DMS 273 (cell line): Measurements from ENCODE around the gene ABCC1.

Source experiments
- DNase-seq: peaks from one replicate; lab custom pipeline; 2025; ENCODE audit not compliant: unreplicated experiment; lab: John Stamatoyannopoulos, UW

ABCC1 gene

DNA sequence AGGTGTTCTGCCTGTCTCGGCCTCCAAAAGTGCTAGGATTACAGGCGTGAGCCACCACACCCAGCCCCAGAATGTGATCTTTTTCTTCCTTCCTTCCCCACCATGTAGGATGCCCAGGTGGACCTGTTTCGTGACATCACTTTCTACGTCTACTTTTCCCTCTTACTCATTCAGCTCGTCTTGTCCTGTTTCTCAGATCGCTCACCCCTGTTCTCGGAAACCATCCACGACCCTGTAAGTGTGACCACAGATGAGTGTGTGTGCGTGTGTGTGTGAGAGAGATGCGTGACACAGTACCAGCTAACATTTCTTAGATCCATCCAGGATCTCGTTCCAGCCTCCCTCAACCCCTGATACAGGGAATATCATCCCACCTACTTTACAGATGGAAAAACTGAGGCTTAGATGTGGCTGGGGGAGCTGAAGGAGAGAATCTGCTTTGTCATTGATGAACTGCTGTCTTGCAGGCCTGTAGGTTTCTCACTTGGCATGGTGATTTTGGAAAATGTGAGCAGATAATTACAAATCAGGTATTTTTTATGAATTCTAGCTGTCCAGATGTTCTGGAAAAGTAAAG, 67.1 kb downstream of the ABCC1 start:
- no peak for DNase-seq

GRCh38 chr16:16017812-16018211, 68.4 kb downstream of the ABCC1 start:
- DNase-seq: no peak

GRCh38 chr16:16018705-16019104, 69.3 kb downstream of the ABCC1 start:
- DNase-seq: no peak

GRCh38 chr16:16019488-16019887, 70.1 kb downstream of the ABCC1 start:
- no peak for DNase-seq

DNA sequence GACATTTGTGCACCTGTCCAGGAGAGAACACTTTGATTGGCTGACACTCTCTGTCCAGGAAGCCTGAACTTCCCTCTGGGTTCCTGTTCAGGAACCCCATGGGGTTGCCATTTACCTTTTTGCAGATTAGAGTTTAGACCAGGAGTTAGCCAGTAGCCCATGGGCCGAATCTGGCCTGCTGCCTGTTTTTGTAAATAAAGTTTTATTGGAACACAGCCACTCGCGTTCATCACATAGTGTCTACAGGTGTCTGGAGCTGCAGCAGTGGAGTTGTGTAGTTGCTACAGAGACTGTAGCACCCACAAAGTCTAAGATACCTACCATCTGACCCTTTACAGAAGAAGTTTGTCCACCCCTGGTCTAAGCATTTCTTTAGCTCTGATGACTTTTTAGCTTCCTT, 70.9 kb downstream of the ABCC1 start:
- DNase-seq: no peak

- DNase-seq: peak; percentile 20
Measured at GRCh38 chr16:16021020-16021419, 71.6 kb downstream of the ABCC1 start.

GRCh38 chr16:16021646-16021987, 72.2 kb downstream of the ABCC1 start:
- no peak for DNase-seq

DNA sequence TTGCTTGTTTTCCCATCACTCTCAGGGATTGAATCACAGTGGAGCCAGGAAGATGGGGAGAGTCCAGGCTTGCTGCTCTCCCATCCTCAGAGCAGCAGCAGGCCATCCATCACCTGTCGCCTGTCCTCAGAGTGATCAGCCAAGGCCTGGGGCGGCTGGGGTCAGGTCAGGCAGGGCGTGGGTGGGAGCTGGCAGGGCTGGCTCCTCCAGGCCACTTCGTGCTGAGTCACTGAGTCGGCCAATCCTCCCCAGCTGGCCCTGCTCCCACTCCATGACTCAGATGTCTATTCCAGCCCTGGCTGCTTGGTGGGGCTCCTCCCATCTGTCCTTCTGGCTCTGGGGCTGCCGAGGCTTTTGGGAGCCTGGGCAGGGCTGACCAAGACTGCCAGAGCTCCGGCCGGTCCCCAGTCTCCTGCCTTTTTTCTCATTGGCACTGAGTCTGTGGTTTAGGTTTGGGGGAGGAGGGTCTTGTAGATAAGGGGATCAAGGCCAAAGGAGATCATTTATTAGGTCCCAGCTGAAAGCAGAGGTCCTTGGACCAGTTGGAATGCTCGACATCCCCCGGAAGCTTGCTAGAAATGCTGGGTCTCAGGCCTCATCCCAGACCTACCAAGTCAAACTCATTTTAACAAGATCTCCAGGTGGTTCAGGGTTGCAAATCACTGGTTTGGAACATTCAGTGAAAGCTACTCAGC, 72.7 kb downstream of the ABCC1 start:
- DNase-seq: peak; percentile 94

DNA sequence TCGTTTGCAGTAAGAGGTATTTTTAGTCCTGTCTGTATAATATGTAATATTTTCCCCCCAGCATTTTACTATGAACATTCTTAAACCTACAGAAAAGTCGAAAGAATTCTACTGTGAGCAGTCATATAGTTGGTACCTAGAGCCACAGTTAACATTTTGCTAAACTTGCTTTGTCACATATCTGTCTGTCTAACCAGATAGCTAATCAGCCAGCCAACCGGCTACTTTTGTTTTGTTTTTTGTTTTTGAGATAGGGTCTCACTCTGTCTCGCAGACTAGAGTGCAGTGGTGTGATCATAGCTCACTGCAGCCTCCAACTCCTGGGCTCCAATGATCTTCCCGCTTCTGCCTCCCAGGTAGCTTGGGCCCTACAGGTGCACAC, 73.3 kb downstream of the ABCC1 start:
- DNase-seq: no peak

DNA sequence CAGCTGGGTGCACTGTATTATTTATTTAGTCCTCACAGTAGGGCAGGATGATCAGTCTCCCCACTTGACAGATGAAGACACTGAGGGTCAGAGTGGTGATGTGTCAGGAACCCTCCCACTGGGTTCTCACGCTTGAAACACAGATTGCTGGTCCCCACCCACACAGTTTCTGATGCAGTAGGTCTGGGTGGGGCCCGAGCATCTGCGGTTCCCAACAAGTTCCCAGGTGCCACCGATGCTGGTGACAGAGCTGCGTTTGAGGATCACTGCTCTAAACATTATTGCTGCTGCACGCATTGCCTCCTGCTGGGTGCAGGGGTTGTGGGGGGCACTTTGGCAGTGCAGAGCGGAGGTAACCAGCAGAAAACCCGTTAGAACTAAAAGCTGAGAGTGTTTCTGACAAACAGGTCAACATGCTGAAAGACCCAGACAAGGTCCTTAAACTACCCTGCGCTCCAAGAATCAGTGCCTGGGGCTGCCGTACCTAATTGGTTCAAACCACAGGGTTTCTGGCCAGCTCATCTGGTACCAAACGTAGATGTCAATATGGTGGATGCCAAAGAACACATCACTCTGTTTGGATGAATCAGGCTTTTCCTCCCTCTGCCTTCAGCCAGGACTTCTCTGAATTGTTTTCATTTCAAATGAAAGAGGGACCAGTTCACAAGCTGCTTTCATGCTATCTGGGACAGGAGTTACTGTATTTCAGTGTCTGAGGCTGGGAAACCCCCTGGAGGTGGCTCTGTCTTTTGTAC, 76.0 kb downstream of the ABCC1 start:
- DNase-seq: no peak

GRCh38 chr16:16027728-16028310, 78.4 kb downstream of the ABCC1 start:
- DNase-seq: no peak

DNA sequence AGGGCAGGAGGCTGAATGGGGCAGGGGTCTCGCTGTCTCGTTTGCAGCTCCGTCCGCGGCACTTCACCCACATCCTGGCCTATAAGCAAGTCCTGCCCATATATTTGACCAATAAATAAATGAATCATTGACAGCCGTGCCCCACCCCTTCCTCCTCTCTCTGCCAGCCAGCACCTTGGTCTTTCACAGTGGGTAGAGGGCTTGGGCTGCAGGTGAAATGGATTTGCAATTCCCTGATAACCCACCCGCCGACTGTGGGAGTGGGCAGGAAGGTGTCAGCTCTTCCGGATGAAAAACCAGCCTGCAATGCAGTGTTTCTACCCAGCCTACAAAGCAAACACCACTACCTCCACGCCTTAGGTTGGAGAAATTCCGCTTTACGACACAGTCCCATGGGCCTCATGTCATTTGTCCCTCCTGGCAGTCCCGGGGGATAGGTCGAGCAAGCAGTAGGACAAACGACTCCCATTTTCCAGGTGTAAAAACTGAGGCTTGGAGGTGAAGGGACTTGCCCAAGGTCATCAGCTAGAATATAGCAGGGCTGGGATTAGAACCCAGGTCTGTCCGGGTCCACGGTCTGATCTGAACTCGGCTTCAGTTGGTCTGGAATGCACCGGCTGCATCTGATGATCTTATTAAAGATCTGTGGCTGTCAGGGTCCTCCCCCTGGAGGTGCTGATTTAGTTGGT, 79.0 kb downstream of the ABCC1 start:
- DNase-seq: no peak

GRCh38 chr16:16029431-16030011, 80.1 kb downstream of the ABCC1 start:
- no peak for DNase-seq

DNA sequence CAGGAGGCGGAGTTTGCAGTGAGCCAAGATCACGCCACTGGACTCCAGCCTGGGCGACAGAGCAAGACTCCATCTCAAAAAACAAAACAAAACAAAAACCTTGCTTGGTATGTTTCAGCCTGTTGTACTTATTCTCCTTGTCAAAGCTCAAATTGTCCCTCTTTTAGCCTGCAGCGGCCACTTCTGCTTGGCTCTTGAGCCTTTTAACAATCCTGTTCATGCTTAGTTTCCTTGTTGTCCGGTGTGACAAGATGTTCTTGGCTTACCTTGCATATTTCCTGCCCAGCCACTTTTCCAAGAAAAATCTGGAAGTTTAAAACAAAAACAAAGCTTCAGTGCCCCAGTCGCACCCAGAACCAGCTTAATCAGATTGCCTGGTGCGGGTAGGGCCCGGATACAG, 81.0 kb downstream of the ABCC1 start:
- no peak for DNase-seq

DNA sequence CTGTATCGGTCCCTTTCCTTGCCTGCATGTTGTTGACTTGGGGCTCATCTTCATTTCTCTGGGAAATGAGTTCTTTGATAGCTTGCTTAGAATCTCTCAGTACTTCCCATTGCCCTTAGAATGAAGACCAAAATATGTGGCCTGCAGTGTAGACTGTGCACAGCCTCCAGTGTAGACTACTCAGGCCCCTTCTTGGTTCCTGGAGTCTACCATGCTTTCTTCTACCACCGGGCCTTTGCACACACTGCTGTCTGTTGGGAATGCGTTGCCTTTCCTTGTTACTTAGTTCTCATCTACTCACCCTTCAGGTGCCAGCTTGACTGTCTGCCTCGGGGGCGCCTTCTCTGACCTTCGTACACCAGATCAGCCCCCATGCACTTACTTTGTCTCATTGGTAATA, 82.0 kb downstream of the ABCC1 start:
- DNase-seq: no peak

- DNase-seq: no peak
Measured at GRCh38 chr16:16032271-16032979, 83.0 kb downstream of the ABCC1 start.

DNA sequence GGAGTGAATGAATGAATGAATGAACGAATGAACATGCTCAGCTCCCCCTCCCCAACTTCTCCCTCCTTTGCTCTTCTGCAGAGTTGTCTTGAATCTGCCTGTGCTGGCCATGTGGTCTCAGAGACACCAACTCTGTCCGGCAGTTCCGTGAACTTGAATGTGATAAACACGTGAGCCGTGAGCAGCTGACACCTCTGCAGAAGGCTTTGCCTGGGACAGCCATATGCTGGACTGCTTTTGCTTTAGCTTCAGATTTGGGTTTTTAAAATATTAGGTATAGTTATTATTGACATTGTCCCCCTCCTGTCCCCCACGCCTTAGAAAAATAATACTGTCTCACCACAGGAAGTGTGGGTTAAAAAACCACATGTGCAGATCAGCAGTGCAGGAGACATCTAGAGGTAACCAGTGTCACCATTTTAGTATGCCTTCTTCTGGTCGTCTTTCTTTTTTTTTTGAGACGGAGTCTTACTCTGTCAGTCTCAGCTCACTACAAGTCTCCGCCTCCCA, 83.8 kb downstream of the ABCC1 start:
- DNase-seq: no peak

DNA sequence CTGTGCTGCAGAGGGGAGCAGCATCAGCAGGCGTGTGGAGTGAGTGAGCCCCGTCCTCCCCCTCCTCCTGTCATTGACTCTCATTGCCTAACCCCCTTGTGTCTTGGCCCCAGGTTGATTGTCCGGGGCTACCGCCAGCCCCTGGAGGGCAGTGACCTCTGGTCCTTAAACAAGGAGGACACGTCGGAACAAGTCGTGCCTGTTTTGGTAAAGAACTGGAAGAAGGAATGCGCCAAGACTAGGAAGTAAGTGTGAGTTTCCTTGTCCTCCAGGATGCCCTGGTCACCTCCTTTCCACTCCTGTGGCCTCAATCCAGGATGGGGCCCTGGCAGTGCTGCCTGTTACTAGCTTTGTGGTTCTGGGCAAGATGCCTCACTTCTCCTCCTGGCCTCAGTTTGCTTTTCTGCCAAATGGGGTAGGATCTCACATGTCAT, 87.0 kb downstream of the ABCC1 start:
- no peak for DNase-seq

DNA sequence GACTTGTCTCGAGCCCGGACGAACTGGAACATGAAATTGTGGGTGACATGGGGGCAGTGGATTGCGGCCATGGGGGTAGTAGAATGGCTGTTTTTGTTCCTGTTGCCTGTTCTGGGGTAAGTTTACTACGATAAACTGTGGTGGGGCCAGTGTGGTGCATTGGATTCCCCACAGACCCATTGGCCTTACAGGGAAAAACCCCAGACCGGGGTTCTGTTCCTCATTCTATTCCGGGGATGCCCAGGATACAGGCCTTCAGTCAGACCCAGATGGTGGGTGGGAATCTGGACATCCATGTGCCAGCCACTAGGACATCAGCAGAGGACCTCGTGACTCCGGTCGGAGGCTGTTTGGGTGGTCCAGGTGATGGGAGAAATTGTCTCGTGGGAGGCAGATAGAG, 88.1 kb downstream of the ABCC1 start:
- no peak for DNase-seq

GRCh38 chr16:16037970-16038369, 88.6 kb downstream of the ABCC1 start:
- DNase-seq: no peak
